Esophagus muscularis mucosa (tissue), 4 donors: ENCODE measurements around the gene P2RY6.

Experiments
- EP300 ChIP-seq: sonication (generic); formaldehyde crosslinking; IDR thresholded peaks from one replicate; pipeline ENCODE4 v1.6.1; 2017; ENCODE audit warnings: antibody characterized with exemption
- POLR2A ChIP-seq: fragments of 450-650 bp; IDR thresholded peaks from one replicate; pipeline ENCODE4 v1.6.1; 2017; ENCODE audit warnings: antibody characterized with exemption, moderate library complexity, mild to moderate bottlenecking, low read depth
- POLR2AphosphoS5 ChIP-seq, 2 donors: sonication (generic); formaldehyde crosslinking; IDR thresholded peaks; one replicate each; pipeline ENCODE4 v1.6.1; 2017; ENCODE audit warnings: antibody characterized with exemption in 2 of 2
- TF ChIP-seq, protein P1 (sequence below), 3 experiments: fragments of 200-600 bp in 2 of 3; fragments of 450-650 bp in 1 of 3; sonication (generic) in 2 of 3; IDR thresholded peaks; one replicate each; pipeline ENCODE4 v1.5.1; 2017 to 2019; ENCODE audit warnings: antibody characterized with exemption in 3 of 3, mild to moderate bottlenecking in 2 of 3, moderate library complexity in 1 of 3

DNA sequence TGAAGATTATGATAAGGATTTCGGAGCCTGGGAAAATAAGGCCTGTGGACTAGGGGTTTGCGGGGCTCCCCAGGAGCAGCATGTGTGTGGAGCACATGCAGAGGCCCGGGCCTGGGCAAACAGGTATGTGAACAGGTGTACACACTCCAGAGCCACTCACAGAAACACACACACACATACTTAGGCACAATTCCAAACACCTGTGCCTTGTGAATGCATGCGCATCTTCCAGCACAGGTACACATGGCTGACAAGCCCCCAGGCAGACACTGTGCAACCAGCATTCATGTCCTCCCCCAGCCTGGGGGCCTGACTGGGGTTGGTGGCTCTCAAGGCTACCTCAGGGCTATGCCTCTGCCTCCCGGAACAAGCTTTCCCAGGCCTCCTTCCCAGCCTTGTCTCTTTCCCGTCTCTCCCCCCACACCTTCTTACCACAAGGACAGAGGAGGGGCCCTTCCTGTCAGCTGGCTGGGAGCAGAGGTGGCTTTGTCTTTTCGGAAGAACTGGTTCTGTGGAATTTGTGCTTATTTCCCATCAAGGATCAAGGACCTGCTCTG is 2.6 kb upstream of the P2RY6 start:
- no peak for TF ChIP-seq POLR2A
- TF ChIP-seq POLR2AphosphoS5 (IDR thresholded peaks at IDR 0.05) = no peak
- TF ChIP-seq, protein P1, sequence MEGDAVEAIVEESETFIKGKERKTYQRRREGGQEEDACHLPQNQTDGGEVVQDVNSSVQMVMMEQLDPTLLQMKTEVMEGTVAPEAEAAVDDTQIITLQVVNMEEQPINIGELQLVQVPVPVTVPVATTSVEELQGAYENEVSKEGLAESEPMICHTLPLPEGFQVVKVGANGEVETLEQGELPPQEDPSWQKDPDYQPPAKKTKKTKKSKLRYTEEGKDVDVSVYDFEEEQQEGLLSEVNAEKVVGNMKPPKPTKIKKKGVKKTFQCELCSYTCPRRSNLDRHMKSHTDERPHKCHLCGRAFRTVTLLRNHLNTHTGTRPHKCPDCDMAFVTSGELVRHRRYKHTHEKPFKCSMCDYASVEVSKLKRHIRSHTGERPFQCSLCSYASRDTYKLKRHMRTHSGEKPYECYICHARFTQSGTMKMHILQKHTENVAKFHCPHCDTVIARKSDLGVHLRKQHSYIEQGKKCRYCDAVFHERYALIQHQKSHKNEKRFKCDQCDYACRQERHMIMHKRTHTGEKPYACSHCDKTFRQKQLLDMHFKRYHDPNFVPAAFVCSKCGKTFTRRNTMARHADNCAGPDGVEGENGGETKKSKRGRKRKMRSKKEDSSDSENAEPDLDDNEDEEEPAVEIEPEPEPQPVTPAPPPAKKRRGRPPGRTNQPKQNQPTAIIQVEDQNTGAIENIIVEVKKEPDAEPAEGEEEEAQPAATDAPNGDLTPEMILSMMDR (IDR thresholded peaks at IDR 0.05) = no peak
- no peak for TF ChIP-seq EP300
